T-helper 1 cell (primary cell): ENCODE data around the gene CHST15.

ENCODE experiments used
- DNase-seq, 5 donors: peaks; one replicate each; pipeline ENCODE4 v3.0.0-alpha.2; 2012 to 2020

CHST15 gene

DNA sequence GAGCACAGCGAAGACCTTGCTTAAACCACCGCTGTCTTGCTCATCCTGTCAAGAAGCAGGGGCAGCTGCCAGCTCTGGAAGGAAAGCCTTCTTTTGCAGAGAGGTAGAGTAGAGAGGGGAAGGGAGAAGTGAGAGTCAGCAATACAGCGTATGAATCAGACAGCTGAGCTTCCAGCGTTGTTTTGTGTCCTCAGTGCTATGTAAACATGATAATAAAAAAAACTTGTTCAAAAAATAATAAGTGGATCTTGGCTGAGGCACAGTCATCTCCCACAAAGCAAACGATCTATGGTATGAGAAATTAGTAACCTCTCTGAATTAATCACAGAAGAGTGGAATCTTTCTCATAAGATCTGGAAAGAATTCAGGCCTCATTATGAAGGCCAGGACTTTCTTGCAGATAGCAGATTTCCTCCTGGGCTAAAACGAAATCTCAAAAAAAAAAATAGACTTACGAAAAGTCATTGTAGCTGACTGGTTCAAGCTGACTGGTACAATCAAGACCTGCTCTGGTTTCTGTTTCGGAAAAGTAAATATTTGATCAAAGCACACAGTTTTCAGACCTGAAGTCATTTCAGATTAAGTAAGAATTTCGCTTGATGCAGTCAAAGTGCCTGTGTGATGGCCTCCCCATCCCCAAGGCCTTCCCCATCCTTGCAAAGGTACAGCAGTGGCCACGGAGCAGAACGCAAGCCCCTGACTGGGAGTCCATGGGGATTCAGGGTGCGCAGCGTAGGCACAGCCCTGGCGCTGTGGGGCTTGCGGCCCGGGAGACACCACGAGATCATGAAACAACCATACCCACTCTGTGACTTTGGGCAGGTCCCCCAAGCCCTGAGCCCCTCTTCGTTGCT is 29.4 kb downstream of the CHST15 start:
- DNase-seq: no peak

GRCh38 chr10:124062390-124062789 is 31.0 kb downstream of the CHST15 start:
- DNase-seq: no peak

GRCh38 chr10:124061030-124061429 is 32.4 kb downstream of the CHST15 start:
- DNase-seq: no peak

GRCh38 chr10:124060148-124060720 is 33.2 kb downstream of the CHST15 start:
- DNase-seq: no peak

DNA sequence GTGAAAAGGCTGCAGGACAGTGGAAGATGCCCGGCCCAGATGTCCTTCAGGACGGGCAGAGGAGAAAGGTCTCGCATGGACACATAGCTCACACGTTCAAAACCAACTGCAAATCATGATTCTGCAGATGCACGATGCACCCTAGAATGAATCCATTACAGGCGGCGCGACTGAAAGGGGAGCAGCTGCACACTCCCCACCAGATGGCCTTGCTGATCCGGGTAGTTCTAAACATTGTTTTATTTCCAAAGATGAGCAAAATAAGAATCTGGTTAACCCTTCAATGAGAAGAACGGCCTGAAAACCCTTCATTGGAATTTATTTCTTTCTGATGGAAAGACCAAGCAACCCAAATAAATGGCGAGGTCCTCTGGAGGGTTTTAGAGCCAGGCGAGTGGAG is 33.8 kb downstream of the CHST15 start:
- no peak for DNase-seq

DNA sequence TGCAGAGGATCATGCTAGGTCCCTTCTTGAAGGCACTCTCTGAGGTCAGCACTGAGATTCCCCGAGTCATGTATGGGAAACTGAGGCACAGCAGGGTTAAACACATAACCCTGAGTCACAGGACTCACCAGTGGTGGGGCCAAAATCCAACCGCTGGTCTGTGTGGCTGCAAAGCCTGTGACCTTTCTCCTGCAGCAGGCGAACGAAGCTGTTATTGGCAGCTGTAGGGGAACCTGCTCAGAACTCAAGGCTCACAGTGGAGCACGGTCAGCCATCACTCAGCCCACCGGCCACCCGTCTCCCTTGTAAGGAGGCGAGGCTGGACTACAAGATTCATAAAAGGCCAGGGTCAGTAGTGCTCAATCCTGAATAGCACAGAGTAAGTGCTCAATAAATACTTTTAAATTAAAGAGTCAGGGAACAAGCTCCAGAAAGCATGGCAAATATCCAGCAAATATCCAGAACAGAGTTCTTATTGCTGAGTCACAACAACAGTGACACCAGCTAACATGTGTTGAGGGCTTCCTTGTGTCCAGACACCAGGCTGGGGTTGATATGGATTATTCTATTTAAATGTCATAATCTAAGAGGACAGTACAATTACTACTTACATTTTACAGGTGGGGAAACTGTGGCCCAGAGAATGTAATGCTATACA is 34.9 kb downstream of the CHST15 start:
- no peak for DNase-seq

DNA sequence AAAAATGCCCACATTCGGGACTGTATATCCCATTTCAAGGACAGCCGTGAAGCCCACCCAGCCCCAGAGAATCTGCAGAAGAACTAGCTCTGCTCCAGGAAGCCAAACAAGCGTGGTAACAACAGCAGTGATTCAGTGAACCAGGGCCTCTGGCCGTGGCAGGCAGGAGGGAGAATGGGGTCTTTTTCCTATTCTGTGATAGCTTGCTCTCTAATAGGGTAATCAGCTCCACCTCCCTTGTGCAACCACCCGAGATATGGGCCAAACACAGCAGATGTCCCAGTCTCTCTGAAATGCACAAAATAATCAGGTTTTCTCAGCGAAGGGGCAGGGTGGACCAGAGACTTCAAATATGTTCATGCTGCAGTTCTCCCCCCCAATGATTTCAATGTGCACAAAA is 35.8 kb downstream of the CHST15 start:
- no peak for DNase-seq

GRCh38 chr10:124056337-124056980 is 36.9 kb downstream of the CHST15 start:
- DNase-seq: no peak

DNA sequence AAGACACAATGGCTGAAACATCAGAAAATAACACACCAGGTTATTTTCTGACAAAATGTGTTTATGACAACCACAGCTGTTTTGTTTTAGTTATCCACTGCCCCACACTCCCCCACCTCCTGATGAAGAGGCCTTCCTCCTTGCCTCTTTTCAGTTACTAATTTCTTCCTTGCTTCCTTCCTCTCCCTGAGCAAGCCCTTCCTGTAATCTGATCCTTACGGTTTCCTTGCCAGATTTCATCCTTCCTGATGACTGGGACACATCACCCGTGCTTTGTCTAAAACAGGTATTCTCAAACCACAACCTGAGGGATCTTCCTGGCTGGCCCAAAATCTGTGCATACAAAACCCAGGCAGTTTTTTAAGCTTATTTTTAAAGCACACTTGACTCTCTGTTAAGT is 39.4 kb downstream of the CHST15 start:
- no peak for DNase-seq

- no peak for DNase-seq
Observed at GRCh38 chr10:124052561-124052960, 40.8 kb downstream of the CHST15 start.

GRCh38 chr10:124050021-124051015 is 43.1 kb downstream of the CHST15 start:
- no peak for DNase-seq

GRCh38 chr10:124049484-124049883 is 43.9 kb downstream of the CHST15 start:
- DNase-seq: no peak

DNA sequence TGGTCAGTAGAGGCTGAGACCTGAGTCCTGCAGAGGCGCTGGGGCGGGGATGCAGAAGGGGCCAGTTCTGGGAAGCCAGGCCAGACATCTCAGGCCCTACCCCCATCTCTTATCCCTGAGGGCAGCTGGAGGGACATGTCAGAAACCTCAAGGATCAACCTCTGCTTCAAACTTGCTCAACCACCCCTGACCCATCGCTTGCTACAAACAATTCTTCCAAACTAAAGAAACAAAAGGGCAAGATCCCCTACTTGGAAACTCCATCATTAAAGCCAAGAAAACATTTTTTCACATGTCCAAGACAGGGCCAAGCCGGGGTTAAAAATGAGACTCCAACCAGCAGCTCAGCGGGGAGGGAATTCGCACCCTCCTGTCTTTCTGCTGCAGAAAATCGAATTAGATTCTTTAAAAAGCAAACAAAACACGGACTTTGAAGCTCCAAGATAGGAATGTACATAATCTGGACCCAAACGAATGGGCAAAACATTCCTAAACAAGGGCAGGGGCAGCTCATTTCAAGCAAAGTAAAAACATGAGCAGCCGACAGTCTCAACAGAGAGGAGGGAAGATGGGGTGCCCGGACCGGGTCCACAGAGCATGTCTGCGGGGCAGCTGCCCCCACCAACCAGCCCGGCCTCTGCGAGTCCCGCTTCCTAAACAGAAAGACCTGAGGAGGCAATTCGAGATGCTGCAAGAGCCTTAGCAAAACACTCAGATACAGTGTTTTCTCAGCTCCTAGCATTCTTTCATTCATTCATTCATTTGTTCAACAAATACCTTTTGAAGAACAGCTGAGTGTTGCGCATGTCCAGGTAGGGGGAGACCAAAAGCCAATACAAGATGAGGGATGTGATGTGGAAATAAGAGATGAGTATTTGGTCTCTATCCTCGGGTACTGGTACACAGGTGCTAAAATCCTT is 44.8 kb downstream of the CHST15 start:
- DNase-seq: no peak

GRCh38 chr10:124047427-124048152 is 45.8 kb downstream of the CHST15 start:
- DNase-seq: no peak

- no peak for DNase-seq
Observed at GRCh38 chr10:124045801-124046355, 47.5 kb downstream of the CHST15 start.

DNA sequence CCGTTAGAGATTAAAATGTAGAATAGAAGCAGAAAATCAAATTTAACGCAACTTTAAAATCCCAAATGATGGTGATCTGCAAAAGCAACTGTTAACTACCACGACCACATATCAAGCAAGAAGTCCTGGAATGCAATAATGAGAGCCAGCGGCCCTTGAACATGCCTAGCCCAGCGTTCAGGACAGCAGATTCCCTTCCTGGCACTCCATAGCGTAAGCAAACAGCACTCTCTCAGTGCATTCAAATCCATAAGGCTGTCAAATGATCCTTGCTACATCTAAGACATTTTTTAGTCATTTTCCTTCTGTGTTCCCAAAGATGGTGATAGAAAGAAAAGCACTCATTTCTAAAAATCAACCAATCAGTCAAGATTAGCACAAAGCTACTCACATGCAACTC is 48.1 kb downstream of the CHST15 start:
- DNase-seq: no peak

GRCh38 chr10:124044143-124044862 is 49.1 kb downstream of the CHST15 start:
- DNase-seq: no peak

GRCh38 chr10:124043310-124044142 is 49.9 kb downstream of the CHST15 start:
- DNase-seq: no peak
